Spleen (tissue), 11 donors: ENCODE results near the gene FGD6. TPM values are rescaled to one million over a fixed set of nuclear protein-coding genes. Genes with fewer than 3 reads are reported as not detected.
A peak's percentile ranks its signal among the peaks of the same experiment; 100 is the strongest.

Source experiments
- DNase-seq: peaks from one replicate; pipeline ENCODE4 v3.0.0-alpha.2; 2020
- H3K27ac ChIP-seq, 8 donors: fragments of 200-600 bp; sonication (generic) in 7 of 8; 1 replicate in 4 of 8; 2 replicates in 4 of 8; pipeline versions ENCODE4 v1.5.0 to v1.8.0; 2016 to 2021; ENCODE audit warnings: inconsistent platforms in 4 of 8, mild to moderate bottlenecking in 4 of 8, moderate library complexity in 1 of 8
- H3K27me3 ChIP-seq, 7 donors: fragments of 200-600 bp; sonication (generic) in 6 of 7; replicated peaks in 1 of 7; 1 replicate in 4 of 7; 2 replicates in 3 of 7; pipeline versions ENCODE4 v1.5.0 to v1.8.0; 2016 to 2021; ENCODE audit warnings: inconsistent platforms in 3 of 7, mild to moderate bottlenecking in 1 of 7
- H3K36me3 ChIP-seq, 6 donors: fragments of 200-600 bp; sonication (generic) in 5 of 6; 1 replicate in 4 of 6; 2 replicates in 2 of 6; pipeline versions ENCODE4 v1.5.0 to v1.8.0; 2016 to 2021; ENCODE audit warnings: inconsistent platforms in 2 of 6
- H3K4me1 ChIP-seq, 6 donors: fragments of 200-600 bp; sonication (generic) in 5 of 6; 1 replicate in 3 of 6; 2 replicates in 3 of 6; pipeline versions ENCODE4 v1.5.0 to v1.8.0; 2016 to 2021; ENCODE audit warnings: inconsistent platforms in 3 of 6
- H3K4me3 ChIP-seq, 8 donors: fragments of 200-600 bp; sonication (generic) in 7 of 8; 1 replicate in 4 of 8; 2 replicates in 4 of 8; pipeline versions ENCODE4 v1.5.0 to v1.8.0; 2016 to 2021; ENCODE audit warnings: inconsistent platforms in 4 of 8, mild to moderate bottlenecking in 4 of 8, moderate library complexity in 2 of 8
- H3K9me3 ChIP-seq, 8 donors: fragments of 200-600 bp; sonication (generic) in 7 of 8; 1 replicate in 4 of 8; 2 replicates in 4 of 8; pipeline versions ENCODE4 v1.5.0 to v1.8.0; 2016 to 2021; ENCODE audit warnings: inconsistent platforms in 4 of 8
- POLR2A ChIP-seq, 3 donors: fragments of 450-650 bp; IDR thresholded peaks; one replicate each; pipeline ENCODE4 v1.5.1; 2017; ENCODE audit warnings: antibody characterized with exemption in 3 of 3, mild to moderate bottlenecking in 1 of 3
- POLR2AphosphoS5 ChIP-seq, 3 donors: sonication (generic); formaldehyde crosslinking; IDR thresholded peaks; one replicate each; pipeline ENCODE4 v1.5.1; 2017; ENCODE audit warnings: antibody characterized with exemption in 3 of 3
- WGBS, 5 donors: extraction: QIAGEN DNeasy Blood & Tissue Kit in 3 of 5; methylation state at CpG; one replicate each; pipeline versions ENCODE4 v1.1.5 to v1.1.7; 2013 to 2018; 5-methylcytosine and 5-hydroxymethylcytosine counted together
- intact Hi-C: fragments of 100-400 bp; cut with DNase I; formaldehyde crosslinking; loops from one replicate; pipeline ENCODE4 v1.15.0; 2023; ENCODE audit warnings: low total_unique reads
- polyA plus RNA-seq, 3 donors: library from polyadenylated mRNA; stranded (reverse); fragments of 200-250 nt; gene quantifications; one replicate each; pipeline ENCODE4 v1.2.1, GENCODE V29; 2013
- total RNA-seq, 7 donors: library from RNA; depleted of rRNA in 3 of 7; stranded (reverse); fragments of >200 nt in 3 of 7; fragmentation: NEBNext Ultra II Directional in 4 of 7; extraction: Animal tissue kit (Norgen Biotek cat#: 25700) in 4 of 7; gene quantifications; one replicate each; pipeline versions ENCODE4 v1.1.0 to v1.2.1, GENCODE V29; 2016 to 2021
- TF ChIP-seq, protein P1 (sequence below), 11 experiments: fragments of 200-600 bp in 7 of 11; fragments of 450-650 bp in 4 of 11; sonication (generic) in 4 of 11; IDR thresholded peaks in 8 of 11; conservative IDR thresholded peaks in 3 of 11; 1 replicate in 7 of 11; 2 replicates in 4 of 11; pipeline versions ENCODE4 v1.4.0 to v1.8.0; 2016 to 2021; ENCODE audit warnings: antibody characterized with exemption in 11 of 11, inconsistent platforms in 4 of 11, mild to moderate bottlenecking in 1 of 11
- donor health status: healthy with polysubstance abuse.
- donor health status: DM: no; HTN: no; CAD: no; lungs with moderate emphysema.
- donor health status: DM: no; HTN: no; CAD: no.
- donor health status: Bipolar disorder and iron deficiency.
- donor health status: healthy.
- donor health status: DM: no; HTN: no; CAD: no.
- donor health status: DM: yes; HTN: yes; CAD: no.

Gene FGD6
- total and polyA plus RNA-seq, 10 donors, result 0.78 to 13.0 (median 10.4) TPM

- 52 to 65% (median 58%) methylated on average over 4 of the region's 4 CpGs for WGBS, 5 donors
- H3K4me3 ChIP-seq, result no peak overlapping the region
- H3K9me3 ChIP-seq, result no peaks in the 10 kb centered on the region
- H3K27me3 ChIP-seq, result no peaks in the 10 kb centered on the region
- no peak for DNase-seq
- no peaks in the 10 kb centered on the region for H3K36me3 ChIP-seq
- H3K4me1 ChIP-seq, result peaks cover 0 to 22% (median 15%) of the 10 kb centered on the region in 6 donors
- no peak for TF ChIP-seq POLR2A (IDR thresholded peaks at IDR 0.05)
- no peak for TF ChIP-seq POLR2AphosphoS5 (IDR thresholded peaks at IDR 0.05)
- TF ChIP-seq, protein P1, sequence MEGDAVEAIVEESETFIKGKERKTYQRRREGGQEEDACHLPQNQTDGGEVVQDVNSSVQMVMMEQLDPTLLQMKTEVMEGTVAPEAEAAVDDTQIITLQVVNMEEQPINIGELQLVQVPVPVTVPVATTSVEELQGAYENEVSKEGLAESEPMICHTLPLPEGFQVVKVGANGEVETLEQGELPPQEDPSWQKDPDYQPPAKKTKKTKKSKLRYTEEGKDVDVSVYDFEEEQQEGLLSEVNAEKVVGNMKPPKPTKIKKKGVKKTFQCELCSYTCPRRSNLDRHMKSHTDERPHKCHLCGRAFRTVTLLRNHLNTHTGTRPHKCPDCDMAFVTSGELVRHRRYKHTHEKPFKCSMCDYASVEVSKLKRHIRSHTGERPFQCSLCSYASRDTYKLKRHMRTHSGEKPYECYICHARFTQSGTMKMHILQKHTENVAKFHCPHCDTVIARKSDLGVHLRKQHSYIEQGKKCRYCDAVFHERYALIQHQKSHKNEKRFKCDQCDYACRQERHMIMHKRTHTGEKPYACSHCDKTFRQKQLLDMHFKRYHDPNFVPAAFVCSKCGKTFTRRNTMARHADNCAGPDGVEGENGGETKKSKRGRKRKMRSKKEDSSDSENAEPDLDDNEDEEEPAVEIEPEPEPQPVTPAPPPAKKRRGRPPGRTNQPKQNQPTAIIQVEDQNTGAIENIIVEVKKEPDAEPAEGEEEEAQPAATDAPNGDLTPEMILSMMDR (IDR thresholded peaks at IDR 0.05 in 8 of 11, conservative IDR thresholded peaks at IDR 0.05 in 3 of 11), result no peak
- intact Hi-C loops, result loop anchor here (10.0 kb wide), 1 partner anchor 262 kb away; the partner anchor contains the start of gene METAP2
- no peak overlapping the region for H3K27ac ChIP-seq
These were observed 4.7 kb downstream of the FGD6 start for GRCh38 chr12:95212586-95212985.

DNA sequence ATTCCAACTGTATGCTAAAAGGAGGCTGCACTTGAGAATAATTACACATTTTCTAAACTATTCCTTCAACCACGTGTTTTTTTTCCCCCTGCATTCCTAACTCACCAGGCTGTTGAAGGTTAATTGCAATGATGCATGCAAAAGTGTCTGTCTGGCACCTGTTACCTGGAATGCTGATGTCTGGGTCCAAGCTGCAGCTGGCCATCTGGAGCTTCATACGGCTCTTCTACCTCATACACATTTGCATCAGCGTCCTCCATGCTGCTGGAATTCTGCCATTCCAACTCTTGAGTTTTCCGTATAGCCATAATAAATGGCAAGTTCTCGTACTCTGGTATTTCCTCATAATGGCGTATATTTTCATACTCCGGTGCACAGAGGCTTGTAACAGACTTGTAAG, 8.6 kb downstream of the FGD6 start:
- peaks cover 0 to 25% (median 18%) of the 10 kb centered on the region in 6 donors for H3K4me1 ChIP-seq
- no peaks in the 10 kb centered on the region for H3K36me3 ChIP-seq
- no peak for DNase-seq
- intact Hi-C loops, result no loop called here
- H3K27me3 ChIP-seq, result no peaks in the 10 kb centered on the region
- no peak overlapping the region for H3K4me3 ChIP-seq
- no peaks in the 10 kb centered on the region for H3K9me3 ChIP-seq
- TF ChIP-seq POLR2AphosphoS5 (IDR thresholded peaks at IDR 0.05) (no peak), POLR2A (IDR thresholded peaks at IDR 0.05) (no peak)
- TF ChIP-seq, protein P1 (IDR thresholded peaks at IDR 0.05 in 8 of 11, conservative IDR thresholded peaks at IDR 0.05 in 3 of 11), result no peak
- H3K27ac ChIP-seq, result no peak overlapping the region
- WGBS, 5 donors, result 81 to 94% (median 87%) methylated on average over 7 of the region's 7 CpGs

- Histone ChIP-seq H3K9me3 (no peaks in the 10 kb centered on the region), H3K36me3 (no peaks in the 10 kb centered on the region), H3K4me3 (no peak overlapping the region), H3K27me3 (no peaks in the 10 kb centered on the region), H3K4me1 (peaks cover 4 to 37% (median 27%) of the 10 kb centered on the region in 6 donors), H3K27ac (peak overlapping the region in 4 of 8 donors; percentile 59 to 74 (median 70))
- intact Hi-C loops, result no loop called here
- 90 to 98% (median 96%) methylated on average over 2 of the region's 2 CpGs for WGBS, 5 donors
- no peak for DNase-seq
- TF ChIP-seq POLR2A (IDR thresholded peaks at IDR 0.05) (no peak), POLR2AphosphoS5 (IDR thresholded peaks at IDR 0.05) (no peak)
- TF ChIP-seq, protein P1 (IDR thresholded peaks at IDR 0.05 in 8 of 11, conservative IDR thresholded peaks at IDR 0.05 in 3 of 11), result no peak
These were observed 9.9 kb downstream of the FGD6 start for GRCh38 chr12:95207407-95207806.

GRCh38 chr12:95206916-95207315, 10.4 kb downstream of the FGD6 start:
- intact Hi-C loops, result no loop called here
- Histone ChIP-seq H3K36me3 (no peaks in the 10 kb centered on the region), H3K9me3 (no peaks in the 10 kb centered on the region), H3K4me1 (peaks cover 8 to 42% (median 28%) of the 10 kb centered on the region in 6 donors), H3K27ac (peak overlapping the region in 4 of 8 donors; percentile 59 to 74 (median 70)), H3K4me3 (no peak overlapping the region), H3K27me3 (no peaks in the 10 kb centered on the region)
- no peak for DNase-seq
- TF ChIP-seq, protein P1 (IDR thresholded peaks at IDR 0.05 in 8 of 11, conservative IDR thresholded peaks at IDR 0.05 in 3 of 11), result no peak
- TF ChIP-seq POLR2AphosphoS5 (IDR thresholded peaks at IDR 0.05) (no peak), POLR2A (IDR thresholded peaks at IDR 0.05) (no peak)
- 87 to 93% (median 92%) methylated on average over 8 of the region's 8 CpGs for WGBS, 5 donors
